Bronchial epithelial cell (primary cell): ENCODE measurements around the gene VWF. TPM values are rescaled to one million over a fixed set of nuclear protein-coding genes. Genes with fewer than 3 reads are reported as not detected.
"Not testable (repeated sequence)": the region's sequence is repeated elsewhere in the genome, so short reads cannot be mapped to it uniquely, and the experiment has no call there.

Experiments
- DNase-seq: peaks from one replicate; pipeline ENCODE4 v3.0.0-alpha.2; 2010; ENCODE audit warnings: low read depth
- FAIRE-seq: peaks from 2 replicates; lab custom pipeline; 2011; peaks lifted over from hg19 to GRCh38; lab: Jason Lieb, UNC
- H3K27me3 ChIP-seq: 2 replicates; pipeline ENCODE4 v1.5.1; 2011; ENCODE audit warnings: low read length; ENCODE audit not compliant: control insufficient read depth, insufficient read depth
- H3K36me3 ChIP-seq: 2 replicates; pipeline ENCODE4 v1.5.1; 2011; ENCODE audit warnings: low read length; ENCODE audit not compliant: control insufficient read depth, insufficient read depth
- H3K4me3 ChIP-seq: 2 replicates; pipeline ENCODE4 v1.5.1; 2011; ENCODE audit warnings: mild to moderate bottlenecking, low read depth, low read length, control low read depth
- CTCF ChIP-seq: IDR thresholded peaks from 2 replicates; pipeline ENCODE4 v1.5.1; 2011; ENCODE audit warnings: mild to moderate bottlenecking, moderate library complexity, low read length, control low read depth, inconsistent platforms; ENCODE audit not compliant: insufficient read depth, severe bottlenecking
- total RNA-seq: library from RNA; depleted of rRNA; stranded (reverse); fragments of >200 nt; gene quantifications from 2 replicates; pipeline ENCODE4 v1.2.1, GENCODE V29; 2014

Gene VWF
- total RNA-seq, 1 donor from 2014 or later, result 0.26 TPM

- TF ChIP-seq CTCF, result no peak
- Histone ChIP-seq H3K4me3 (no peak overlapping the region), H3K27me3 (no peaks in the 10 kb centered on the region), H3K36me3 (no peaks in the 10 kb centered on the region)
- no peak for DNase-seq
- no peak for FAIRE-seq
Measured at GRCh38 chr12:6104027-6104426, 20.4 kb downstream of the VWF start.

- H3K27me3 ChIP-seq, FAIRE-seq, H3K36me3 ChIP-seq, H3K4me3 ChIP-seq, DNase-seq: not testable (repeated sequence)
Measured at GRCh38 chr12:6102021-6102420, 22.4 kb downstream of the VWF start.

- no peak for FAIRE-seq
Measured at GRCh38 chr12:6099316-6099715, 25.2 kb downstream of the VWF start.

GRCh38 chr12:6097411-6097810 lies 27.1 kb downstream of the VWF start:
- FAIRE-seq, result peak; percentile 43
- TF ChIP-seq CTCF, result no peak
- peak; percentile 94 for DNase-seq
- Histone ChIP-seq H3K27me3 (no peaks in the 10 kb centered on the region), H3K4me3 (no peak overlapping the region), H3K36me3 (no peaks in the 10 kb centered on the region)

More at GRCh38 chr12:6099316-6099715, 25.2 kb downstream of the VWF start:
- Histone ChIP-seq H3K27me3 (no peaks in the 10 kb centered on the region), H3K36me3 (no peaks in the 10 kb centered on the region), H3K4me3 (no peak overlapping the region)
- DNase-seq, result no peak
- no peak for TF ChIP-seq CTCF

- H3K4me3 ChIP-seq, result no peak overlapping the region
- no peak for TF ChIP-seq CTCF
- H3K27me3 ChIP-seq, result no peaks in the 10 kb centered on the region
- peak; percentile 61 for DNase-seq
- no peaks in the 10 kb centered on the region for H3K36me3 ChIP-seq
- FAIRE-seq, result no peak
Measured at GRCh38 chr12:6096527-6096926, 27.9 kb downstream of the VWF start.

- no peak for TF ChIP-seq CTCF
- Histone ChIP-seq H3K27me3 (no peaks in the 10 kb centered on the region), H3K4me3 (no peak overlapping the region), H3K36me3 (no peaks in the 10 kb centered on the region)
- FAIRE-seq, result no peak
- DNase-seq, result no peak
Measured at GRCh38 chr12:6095269-6095668, 29.2 kb downstream of the VWF start.
